Mesenchymal stem cell (in vitro differentiated cells and primary cell): ENCODE results near the gene SPG11.

Experiments used
- DNase-seq: peaks from one replicate; pipeline ENCODE4 v3.0.0-alpha.2; 2013
- H2AFZ ChIP-seq: one replicate; pipeline ENCODE4 v1.6.1; 2013; ENCODE audit warnings: low read depth, mild to moderate bottlenecking, control low read depth, inconsistent platforms, low read length, moderate library complexity
- H2AK5ac ChIP-seq: 2 replicates; pipeline ENCODE4 v1.6.1; 2013; ENCODE audit warnings: low read length, moderate library complexity, mild to moderate bottlenecking, inconsistent platforms; ENCODE audit not compliant: severe bottlenecking
- H2BK120ac ChIP-seq: one replicate; pipeline ENCODE4 v1.6.1; 2013; ENCODE audit warnings: low read depth, mild to moderate bottlenecking, inconsistent platforms, low read length, moderate library complexity
- H2BK12ac ChIP-seq, 2 experiments: one replicate each; pipeline ENCODE4 v1.6.1; 2013; ENCODE audit warnings: inconsistent platforms in 2 of 2, low read length in 2 of 2, mild to moderate bottlenecking in 2 of 2, moderate library complexity in 2 of 2, control low read depth in 1 of 2
- H2BK15ac ChIP-seq: one replicate; pipeline ENCODE4 v1.6.1; 2013; ENCODE audit warnings: mild to moderate bottlenecking, low read depth, inconsistent platforms; ENCODE audit not compliant: poor library complexity, severe bottlenecking
- H2BK5ac ChIP-seq: 2 replicates; pipeline ENCODE4 v1.6.1; 2013; ENCODE audit warnings: low read depth, mild to moderate bottlenecking, low read length, control low read depth, inconsistent platforms; ENCODE audit not compliant: poor library complexity, severe bottlenecking
- H3K14ac ChIP-seq, 2 experiments: one replicate each; pipeline ENCODE4 v1.6.1; 2013; ENCODE audit warnings: inconsistent platforms in 2 of 2, low read length in 2 of 2, control low read depth in 1 of 2, mild to moderate bottlenecking in 1 of 2, moderate library complexity in 1 of 2
- H3K18ac ChIP-seq, 2 experiments: one replicate each; pipeline ENCODE4 v1.6.1; 2013; ENCODE audit warnings: inconsistent platforms in 2 of 2, low read length in 2 of 2, control low read depth in 1 of 2, low read depth in 1 of 2, mild to moderate bottlenecking in 1 of 2
- H3K23ac ChIP-seq, 2 experiments: one replicate each; pipeline ENCODE4 v1.6.1; 2013; ENCODE audit warnings: inconsistent platforms in 2 of 2, low read length in 2 of 2, mild to moderate bottlenecking in 2 of 2, moderate library complexity in 2 of 2, control low read depth in 1 of 2
- H3K27ac ChIP-seq: 2 replicates; pipeline ENCODE4 v1.5.1; 2013; ENCODE audit warnings: mild to moderate bottlenecking, moderate library complexity, low read length, control low read depth, inconsistent platforms; ENCODE audit not compliant: poor library complexity, severe bottlenecking
- H3K27me3 ChIP-seq, 2 experiments: 2 replicates each; pipeline versions ENCODE4 v1.6.1 to v1.7.0; 2013; ENCODE audit warnings: low read length in 2 of 2, mild to moderate bottlenecking in 2 of 2, moderate library complexity in 2 of 2, control low read depth in 1 of 2, inconsistent platforms in 1 of 2; ENCODE audit not compliant: control insufficient read depth in 1 of 2, insufficient read depth in 1 of 2
- H3K36me3 ChIP-seq, 2 experiments: 2 replicates each; pipeline versions ENCODE4 v1.6.1 to v1.7.0; 2013; ENCODE audit warnings: low read length in 2 of 2, control low read depth in 1 of 2, inconsistent platforms in 1 of 2, low read depth in 1 of 2, mild to moderate bottlenecking in 1 of 2; ENCODE audit not compliant: insufficient read depth in 2 of 2, control insufficient read depth in 1 of 2
- H3K4ac ChIP-seq, 2 experiments: one replicate each; pipeline ENCODE4 v1.6.1; 2013; ENCODE audit warnings: inconsistent platforms in 2 of 2, low read length in 2 of 2, mild to moderate bottlenecking in 2 of 2, moderate library complexity in 2 of 2, control low read depth in 1 of 2, low read depth in 1 of 2
- H3K4me1 ChIP-seq: 2 replicates; pipeline ENCODE4 v1.6.1; 2013; ENCODE audit warnings: low read depth, low read length, control low read depth; ENCODE audit not compliant: control insufficient read depth, insufficient read depth
- H3K4me2 ChIP-seq: 2 replicates; pipeline ENCODE4 v1.6.1; 2013; ENCODE audit warnings: low read length, mild to moderate bottlenecking, inconsistent platforms; ENCODE audit not compliant: poor library complexity, severe bottlenecking
- H3K4me3 ChIP-seq, 2 experiments: 2 replicates each; pipeline versions ENCODE4 v1.5.1 to v1.7.0; 2013; ENCODE audit warnings: low read length in 2 of 2, mild to moderate bottlenecking in 2 of 2, control low read depth in 1 of 2, low read depth in 1 of 2; ENCODE audit not compliant: insufficient read depth in 1 of 2
- H3K79me1 ChIP-seq: replicated peaks from 2 replicates; pipeline ENCODE4 v1.6.1; 2013; ENCODE audit warnings: mild to moderate bottlenecking, control low read depth, low read length, inconsistent platforms; ENCODE audit not compliant: poor library complexity, severe bottlenecking
- H3K9ac ChIP-seq: 2 replicates; pipeline ENCODE4 v1.7.0; 2013; ENCODE audit warnings: mild to moderate bottlenecking, low read length, moderate library complexity
- H3K9me3 ChIP-seq: 2 replicates; pipeline ENCODE4 v1.7.0; 2013; ENCODE audit warnings: mild to moderate bottlenecking, low read length; ENCODE audit not compliant: control insufficient read depth
- H4K8ac ChIP-seq: one replicate; pipeline ENCODE4 v1.6.1; 2013; ENCODE audit warnings: inconsistent platforms, mild to moderate bottlenecking, low read length, moderate library complexity
- H4K91ac ChIP-seq: one replicate; pipeline ENCODE4 v1.6.1; 2013; ENCODE audit warnings: mild to moderate bottlenecking, low read length, inconsistent platforms
- WGBS: methylation state at CpG from one replicate; pipeline ENCODE4 v1.1.7; 2013; ENCODE audit warnings: mixed read lengths; 5-methylcytosine and 5-hydroxymethylcytosine counted together

Gene SPG11

DNA sequence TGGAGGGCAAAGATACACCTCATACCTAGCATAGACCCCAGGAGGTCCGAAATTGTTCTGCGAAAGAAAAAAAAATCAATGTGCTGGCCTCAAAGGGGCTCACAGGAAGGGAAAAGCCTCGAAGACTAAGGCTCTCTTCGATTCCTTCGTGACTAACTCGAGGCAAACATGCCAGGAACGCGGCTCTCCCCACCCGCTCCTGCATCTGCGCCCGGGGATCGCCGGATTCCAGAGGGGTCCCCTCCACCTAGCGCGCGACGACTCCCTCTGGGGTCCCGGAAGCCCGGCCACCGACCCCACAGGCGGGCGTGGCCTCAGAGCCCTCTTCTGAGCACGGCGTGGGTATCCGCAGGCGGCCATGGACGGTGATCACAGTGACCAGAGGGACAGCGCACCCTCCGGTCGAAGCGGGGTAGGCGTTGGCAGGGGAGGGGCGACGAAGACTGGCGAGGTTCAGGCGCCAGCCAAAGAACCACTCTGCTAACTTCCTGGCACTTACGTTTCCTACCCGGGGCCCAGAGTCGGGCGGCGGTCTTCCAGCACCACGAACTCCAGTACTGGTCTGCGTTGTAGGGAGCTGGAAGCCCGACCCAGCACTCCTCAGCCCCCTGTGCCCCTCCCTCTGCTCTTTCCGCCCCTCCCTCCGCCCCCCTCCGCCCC, 127.0 kb downstream of the SPG11 start:
- Histone ChIP-seq H3K36me3 (peaks cover 12 to 40% of the 10 kb centered on the region in 2 experiments), H3K4me1 (peaks cover 11% of the 10 kb centered on the region), H3K4me3 (peak overlapping the region; percentile 67 to 83), H3K27ac (peak overlapping the region; percentile 97), H3K4ac (peak overlapping the region; percentile 20 to 62), H2BK120ac (peak overlapping the region; percentile 71), H3K9ac (peak overlapping the region; percentile 98), H3K27me3 (no peaks in the 10 kb centered on the region), H2BK15ac (peak overlapping the region; percentile 82), H3K23ac (peak overlapping the region in 1 of 2 experiments; percentile 57), H3K79me1 (peaks cover 10% of the 10 kb centered on the region), H3K18ac (peak overlapping the region; percentile 81 to 92), H2BK5ac (peak overlapping the region; percentile 78), H2BK12ac (no peak overlapping the region), H4K8ac (peak overlapping the region; percentile 78), H3K14ac (no peak overlapping the region), H3K9me3 (no peaks in the 10 kb centered on the region), H3K4me2 (peak overlapping the region; percentile 78), H4K91ac (peak overlapping the region; percentile 23), H2AK5ac (no peak overlapping the region), H2AFZ (peak overlapping the region; percentile 33)
- WGBS = under 1% methylated on average over 35 of the region's 47 CpGs
- peak; percentile 92 for DNase-seq

DNA sequence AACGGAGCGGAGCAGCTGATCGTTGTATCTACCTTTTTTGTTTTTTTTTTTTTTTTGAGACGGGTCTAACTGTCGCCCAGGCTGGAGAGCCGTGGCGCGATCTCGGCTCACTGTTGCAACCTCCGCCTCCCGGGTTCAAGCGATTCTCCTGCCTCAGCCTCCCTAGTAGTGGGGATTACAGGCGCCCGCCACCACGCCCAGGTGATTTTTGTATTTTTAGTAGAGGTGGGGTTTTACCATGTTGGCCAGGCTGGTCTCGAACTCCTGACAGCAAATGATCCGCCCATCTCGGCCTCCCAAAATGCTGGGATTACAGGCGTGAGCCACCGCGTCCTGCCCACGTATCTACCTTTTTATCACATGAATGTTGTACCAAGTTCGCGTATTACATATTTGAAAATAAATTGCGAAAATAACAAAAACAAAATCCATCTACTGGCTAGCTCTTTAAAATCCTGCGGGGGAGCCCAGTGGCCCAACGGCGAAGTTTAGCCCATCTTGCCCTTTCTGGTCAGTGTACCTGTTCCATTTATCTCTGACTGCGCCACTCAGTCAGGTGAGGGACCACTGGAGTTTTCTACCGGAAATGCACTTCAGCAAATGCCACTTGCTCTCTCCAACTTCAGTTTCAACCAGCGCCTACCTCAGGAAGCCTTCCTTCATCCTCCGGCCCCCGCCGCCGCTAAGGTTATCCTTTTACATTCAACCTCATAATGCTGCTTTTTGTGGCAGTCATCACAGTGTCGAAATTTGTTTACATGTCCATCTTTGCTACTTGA, 127.8 kb downstream of the SPG11 start:
- Histone ChIP-seq H2AFZ (no peak overlapping the region), H3K4me2 (peak overlapping the region; percentile 78), H2BK5ac (peak overlapping the region; percentile 78), H2BK120ac (no peak overlapping the region), H3K9me3 (no peaks in the 10 kb centered on the region), H3K4me3 (peak overlapping the region; percentile 51 to 83), H2BK12ac (peak overlapping the region in 1 of 2 experiments; percentile 7), H3K14ac (no peak overlapping the region), H2AK5ac (peak overlapping the region; percentile 26), H3K4me1 (peaks cover 11% of the 10 kb centered on the region), H4K8ac (peak overlapping the region; percentile 61), H3K18ac (peak overlapping the region; percentile 81 to 92), H3K27me3 (no peaks in the 10 kb centered on the region), H3K4ac (peak overlapping the region; percentile 20 to 62), H3K23ac (no peak overlapping the region), H3K27ac (peak overlapping the region; percentile 97), H2BK15ac (peak overlapping the region; percentile 92), H4K91ac (peak overlapping the region; percentile 53), H3K36me3 (peaks cover 12 to 35% of the 10 kb centered on the region in 2 experiments), H3K79me1 (peaks cover 10% of the 10 kb centered on the region), H3K9ac (peak overlapping the region; percentile 98)
- DNase-seq = no peak
- 70% methylated on average over 36 of the region's 36 CpGs for WGBS

DNA sequence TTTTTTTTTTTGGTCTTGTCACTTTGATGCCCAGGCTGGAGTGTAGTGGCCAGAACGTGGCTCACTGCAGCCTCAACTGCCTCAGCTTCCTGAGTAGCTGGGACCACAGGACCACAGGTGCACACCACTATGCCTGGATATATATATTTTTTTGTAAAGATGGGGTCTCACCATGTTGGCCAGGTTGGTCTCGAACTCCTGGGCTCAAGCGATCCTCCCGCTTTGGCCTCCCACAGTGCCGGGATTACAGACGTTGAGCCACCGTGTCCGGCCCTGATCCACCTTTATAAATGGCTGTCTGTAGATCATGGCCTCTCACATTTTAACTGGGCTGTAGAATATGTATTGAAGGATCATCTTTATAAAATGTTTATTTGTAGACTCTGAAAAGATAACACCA, 128.4 kb downstream of the SPG11 start:
- Histone ChIP-seq H3K4me1 (peaks cover 8% of the 10 kb centered on the region), H2BK5ac (no peak overlapping the region), H3K4me3 (peak overlapping the region in 1 of 2 experiments; percentile 83), H3K27ac (no peak overlapping the region), H4K91ac (no peak overlapping the region), H3K4me2 (no peak overlapping the region), H4K8ac (no peak overlapping the region), H3K9ac (peak overlapping the region; percentile 98), H2AK5ac (no peak overlapping the region), H3K14ac (no peak overlapping the region), H3K9me3 (no peaks in the 10 kb centered on the region), H2BK120ac (no peak overlapping the region), H3K27me3 (no peaks in the 10 kb centered on the region), H2AFZ (no peak overlapping the region), H3K36me3 (peaks cover 8 to 32% of the 10 kb centered on the region in 2 experiments), H3K23ac (no peak overlapping the region), H2BK15ac (no peak overlapping the region), H3K79me1 (peaks cover 10% of the 10 kb centered on the region), H3K18ac (no peak overlapping the region), H3K4ac (no peak overlapping the region), H2BK12ac (no peak overlapping the region)
- 98% methylated on average over 7 of the region's 8 CpGs for WGBS
- no peak for DNase-seq

DNA sequence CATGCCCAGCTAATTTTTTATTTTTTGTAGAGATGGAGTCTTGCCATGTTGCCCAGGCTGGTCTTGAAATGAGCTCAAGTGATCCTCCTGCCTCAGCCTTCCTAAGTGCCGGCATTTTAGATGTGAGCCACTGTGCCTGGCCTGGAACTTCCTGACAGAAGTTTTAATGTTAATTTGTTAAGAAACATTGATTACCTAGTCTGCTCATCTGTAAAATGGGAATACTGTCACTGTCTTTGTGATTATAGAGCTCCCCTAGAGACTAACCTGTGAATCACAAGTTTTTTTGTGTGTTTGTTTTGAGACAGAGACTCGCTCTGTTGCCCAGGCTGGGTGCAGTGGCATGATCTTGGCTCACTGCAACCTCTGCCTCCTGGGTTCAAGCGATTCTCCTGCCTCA, 130.8 kb downstream of the SPG11 start:
- Histone ChIP-seq H3K14ac (no peak overlapping the region), H4K91ac (no peak overlapping the region), H2AK5ac (no peak overlapping the region), H4K8ac (no peak overlapping the region), H2BK15ac (no peak overlapping the region), H2AFZ (no peak overlapping the region), H3K9me3 (no peaks in the 10 kb centered on the region), H3K18ac (no peak overlapping the region), H2BK120ac (no peak overlapping the region), H3K4me3 (no peak overlapping the region), H3K9ac (no peak overlapping the region), H3K23ac (no peak overlapping the region), H3K36me3 (peaks cover 8 to 37% of the 10 kb centered on the region in 2 experiments), H3K27me3 (no peaks in the 10 kb centered on the region), H2BK12ac (no peak overlapping the region), H2BK5ac (no peak overlapping the region), H3K4me1 (peaks cover 8% of the 10 kb centered on the region), H3K27ac (no peak overlapping the region), H3K79me1 (peaks cover 10% of the 10 kb centered on the region), H3K4me2 (no peak overlapping the region), H3K4ac (no peak overlapping the region)
- WGBS = 94% methylated on average over 3 of the region's 3 CpGs
- no peak for DNase-seq
